Breast epithelium (tissue), 4 donors: ENCODE results near the gene TKT. TPM values are rescaled to one million over a fixed set of nuclear protein-coding genes. Genes with fewer than 3 reads are reported as not detected.

ENCODE experiments used
- DNase-seq, 2 donors: peaks; one replicate each; pipeline ENCODE4 v3.0.0-alpha.2; 2019; ENCODE audit warnings: low spot score in 2 of 2
- H3K27ac ChIP-seq, 2 donors: fragments of 200-600 bp; sonication (generic) in 1 of 2; one replicate each; pipeline ENCODE4 v1.5.1; 2016 to 2019; ENCODE audit warnings: mild to moderate bottlenecking in 1 of 2
- H3K27me3 ChIP-seq, 2 donors: fragments of 200-600 bp; sonication (generic) in 1 of 2; one replicate each; pipeline versions ENCODE4 v1.5.1 to v1.6.0; 2017 to 2019; ENCODE audit warnings: control low read depth in 1 of 2, mild to moderate bottlenecking in 1 of 2
- H3K36me3 ChIP-seq: fragments of 200-600 bp; one replicate; pipeline ENCODE4 v1.5.1; 2019
- H3K4me1 ChIP-seq, 2 donors: fragments of 200-600 bp; sonication (generic); one replicate each; pipeline ENCODE4 v1.5.1; 2016 to 2019; ENCODE audit warnings: control low read depth in 1 of 2
- H3K4me3 ChIP-seq, 3 donors: fragments of 200-600 bp; sonication (generic); 1 replicate in 2 of 3; 2 replicates in 1 of 3; pipeline ENCODE4 v1.5.1; 2016 to 2019; ENCODE audit warnings: mild to moderate bottlenecking in 3 of 3, moderate library complexity in 2 of 3
- H3K9me3 ChIP-seq, 2 donors: fragments of 200-600 bp; sonication (generic) in 1 of 2; one replicate each; pipeline ENCODE4 v1.5.1; 2016 to 2019; ENCODE audit warnings: control low read depth in 1 of 2
- POLR2A ChIP-seq: fragments of 450-650 bp; IDR thresholded peaks from one replicate; pipeline ENCODE4 v1.6.1; 2016; ENCODE audit warnings: antibody characterized with exemption, mild to moderate bottlenecking, moderate library complexity
- POLR2AphosphoS5 ChIP-seq, 3 donors: sonication (generic); formaldehyde crosslinking; IDR thresholded peaks; one replicate each; pipeline ENCODE4 v1.6.1; 2017; ENCODE audit warnings: antibody characterized with exemption in 3 of 3
- intact Hi-C: fragments of 100-400 bp; cut with DNase I; formaldehyde crosslinking; loops from one replicate; pipeline ENCODE4 v1.15.1; 2023; ENCODE audit warnings: low total_unique reads
- total RNA-seq, 3 donors: library from RNA; depleted of rRNA; stranded (reverse); fragments of >200 nt; gene quantifications; one replicate each; pipeline ENCODE4 v1.1.0, GENCODE V29; 2016
- TF ChIP-seq, protein P1 (sequence below), 3 donors: fragments of 450-650 bp; IDR thresholded peaks; one replicate each; pipeline ENCODE4 v1.5.1; 2016 to 2017; ENCODE audit warnings: antibody characterized with exemption in 3 of 3, mild to moderate bottlenecking in 3 of 3, moderate library complexity in 3 of 3

Gene TKT
- total RNA-seq, 3 donors from 2014 or later, result 130 to 273 (median 131) TPM

DNA sequence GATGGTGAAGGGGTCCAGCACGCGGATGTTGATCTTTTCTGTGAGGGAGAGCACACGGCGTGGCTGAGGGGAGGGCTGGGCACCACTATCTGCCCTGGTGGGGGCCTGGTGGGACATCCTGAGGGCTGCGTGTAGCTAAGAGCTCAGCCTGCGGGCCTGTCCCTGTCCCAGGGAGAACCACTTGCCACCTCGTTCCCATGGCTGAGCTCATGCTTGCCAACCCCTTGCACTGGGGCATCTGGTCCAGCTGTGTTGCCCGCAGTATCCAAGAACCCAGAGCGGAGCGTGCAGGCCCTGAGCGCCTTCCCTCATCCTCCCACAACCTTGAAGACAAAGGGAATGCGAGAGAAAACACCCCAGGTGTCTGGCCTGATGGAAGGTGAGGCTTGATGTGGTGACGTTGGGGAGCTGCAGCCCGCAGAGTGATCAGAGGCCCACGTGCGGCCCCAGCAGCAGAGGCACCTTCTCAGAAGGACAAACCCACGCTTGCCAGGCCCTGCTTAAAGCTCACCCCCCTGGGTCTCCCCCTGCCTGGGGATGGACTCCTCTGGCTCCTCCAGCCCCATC, 28.9 kb downstream of the TKT start:
- intact Hi-C loops, result no loop called here
- no peaks in the 10 kb centered on the region for H3K4me1 ChIP-seq
- H3K27me3 ChIP-seq, result no peaks in the 10 kb centered on the region
- no peak overlapping the region for H3K4me3 ChIP-seq
- no peak for DNase-seq
- peaks cover 17% of the 10 kb centered on the region for H3K36me3 ChIP-seq
- TF ChIP-seq POLR2A (no peak), POLR2AphosphoS5 (IDR thresholded peaks at IDR 0.05) (no peak)
- TF ChIP-seq, protein P1, sequence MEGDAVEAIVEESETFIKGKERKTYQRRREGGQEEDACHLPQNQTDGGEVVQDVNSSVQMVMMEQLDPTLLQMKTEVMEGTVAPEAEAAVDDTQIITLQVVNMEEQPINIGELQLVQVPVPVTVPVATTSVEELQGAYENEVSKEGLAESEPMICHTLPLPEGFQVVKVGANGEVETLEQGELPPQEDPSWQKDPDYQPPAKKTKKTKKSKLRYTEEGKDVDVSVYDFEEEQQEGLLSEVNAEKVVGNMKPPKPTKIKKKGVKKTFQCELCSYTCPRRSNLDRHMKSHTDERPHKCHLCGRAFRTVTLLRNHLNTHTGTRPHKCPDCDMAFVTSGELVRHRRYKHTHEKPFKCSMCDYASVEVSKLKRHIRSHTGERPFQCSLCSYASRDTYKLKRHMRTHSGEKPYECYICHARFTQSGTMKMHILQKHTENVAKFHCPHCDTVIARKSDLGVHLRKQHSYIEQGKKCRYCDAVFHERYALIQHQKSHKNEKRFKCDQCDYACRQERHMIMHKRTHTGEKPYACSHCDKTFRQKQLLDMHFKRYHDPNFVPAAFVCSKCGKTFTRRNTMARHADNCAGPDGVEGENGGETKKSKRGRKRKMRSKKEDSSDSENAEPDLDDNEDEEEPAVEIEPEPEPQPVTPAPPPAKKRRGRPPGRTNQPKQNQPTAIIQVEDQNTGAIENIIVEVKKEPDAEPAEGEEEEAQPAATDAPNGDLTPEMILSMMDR (IDR thresholded peaks at IDR 0.05), result no peak
- H3K9me3 ChIP-seq, result no peaks in the 10 kb centered on the region
- no peak overlapping the region for H3K27ac ChIP-seq

GRCh38 chr3:53226142-53226840, 29.5 kb downstream of the TKT start:
- Histone ChIP-seq H3K4me1 (no peaks in the 10 kb centered on the region), H3K27ac (no peak overlapping the region), H3K36me3 (peaks cover 17% of the 10 kb centered on the region), H3K27me3 (no peaks in the 10 kb centered on the region), H3K4me3 (no peak overlapping the region), H3K9me3 (no peaks in the 10 kb centered on the region)
- DNase-seq, result no peak
- TF ChIP-seq, protein P1 (IDR thresholded peaks at IDR 0.05), result no peak
- no peak for TF ChIP-seq POLR2AphosphoS5 (IDR thresholded peaks at IDR 0.05)
- intact Hi-C loops, result no loop called here

- intact Hi-C loops, result no loop called here
- H3K36me3 ChIP-seq, result peaks cover 17% of the 10 kb centered on the region
- H3K4me1 ChIP-seq, result no peaks in the 10 kb centered on the region
- no peak for TF ChIP-seq POLR2A
- TF ChIP-seq, protein P1 (IDR thresholded peaks at IDR 0.05), result no peak
- DNase-seq, result no peak
- H3K27ac ChIP-seq, result no peak overlapping the region
- no peaks in the 10 kb centered on the region for H3K27me3 ChIP-seq
- no peak overlapping the region for H3K4me3 ChIP-seq
- H3K9me3 ChIP-seq, result no peaks in the 10 kb centered on the region
Measured at GRCh38 chr3:53225651-53226050, 30.2 kb downstream of the TKT start.

DNA sequence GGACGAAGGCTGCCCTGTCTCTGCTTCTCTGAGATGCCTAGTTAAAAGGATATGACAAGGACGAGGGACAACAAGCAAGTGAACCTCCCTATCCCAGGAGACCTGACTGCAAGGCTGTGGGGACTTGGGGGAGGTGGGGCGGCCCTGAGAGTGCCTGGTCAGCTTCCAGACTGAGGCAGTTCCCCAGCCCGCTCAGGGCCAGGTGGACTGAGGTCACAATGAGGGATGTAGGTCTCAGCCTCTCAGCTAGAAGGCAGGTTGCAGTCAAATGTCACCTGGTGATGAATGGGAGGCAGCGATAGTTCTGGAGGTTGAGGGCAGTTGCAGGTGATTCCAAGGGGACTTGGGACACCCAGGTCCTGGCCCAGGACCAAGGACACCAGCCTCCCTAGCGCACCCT, 30.6 kb downstream of the TKT start:
- H3K27me3 ChIP-seq, result no peaks in the 10 kb centered on the region
- H3K4me3 ChIP-seq, result no peak overlapping the region
- H3K4me1 ChIP-seq, result no peaks in the 10 kb centered on the region
- no peak for DNase-seq
- no peak for TF ChIP-seq POLR2A
- TF ChIP-seq, protein P1 (IDR thresholded peaks at IDR 0.05), result no peak
- TF ChIP-seq POLR2AphosphoS5 (IDR thresholded peaks at IDR 0.05), result no peak
- H3K36me3 ChIP-seq, result peaks cover 17% of the 10 kb centered on the region
- no peaks in the 10 kb centered on the region for H3K9me3 ChIP-seq
- no peak overlapping the region for H3K27ac ChIP-seq
- intact Hi-C loops, result no loop called here

GRCh38 chr3:53224536-53224935, 31.3 kb downstream of the TKT start:
- Histone ChIP-seq H3K9me3 (no peaks in the 10 kb centered on the region), H3K27ac (no peak overlapping the region), H3K4me3 (no peak overlapping the region), H3K27me3 (no peaks in the 10 kb centered on the region), H3K4me1 (no peaks in the 10 kb centered on the region), H3K36me3 (peaks cover 17% of the 10 kb centered on the region)
- DNase-seq, result no peak
- intact Hi-C loops, result no loop called here
- TF ChIP-seq POLR2AphosphoS5 (IDR thresholded peaks at IDR 0.05), result no peak
- no peak for TF ChIP-seq POLR2A
- TF ChIP-seq, protein P1 (IDR thresholded peaks at IDR 0.05), result no peak
